Measurements from ENCODE around the gene FAM20A.

The FAM20A gene

DNA sequence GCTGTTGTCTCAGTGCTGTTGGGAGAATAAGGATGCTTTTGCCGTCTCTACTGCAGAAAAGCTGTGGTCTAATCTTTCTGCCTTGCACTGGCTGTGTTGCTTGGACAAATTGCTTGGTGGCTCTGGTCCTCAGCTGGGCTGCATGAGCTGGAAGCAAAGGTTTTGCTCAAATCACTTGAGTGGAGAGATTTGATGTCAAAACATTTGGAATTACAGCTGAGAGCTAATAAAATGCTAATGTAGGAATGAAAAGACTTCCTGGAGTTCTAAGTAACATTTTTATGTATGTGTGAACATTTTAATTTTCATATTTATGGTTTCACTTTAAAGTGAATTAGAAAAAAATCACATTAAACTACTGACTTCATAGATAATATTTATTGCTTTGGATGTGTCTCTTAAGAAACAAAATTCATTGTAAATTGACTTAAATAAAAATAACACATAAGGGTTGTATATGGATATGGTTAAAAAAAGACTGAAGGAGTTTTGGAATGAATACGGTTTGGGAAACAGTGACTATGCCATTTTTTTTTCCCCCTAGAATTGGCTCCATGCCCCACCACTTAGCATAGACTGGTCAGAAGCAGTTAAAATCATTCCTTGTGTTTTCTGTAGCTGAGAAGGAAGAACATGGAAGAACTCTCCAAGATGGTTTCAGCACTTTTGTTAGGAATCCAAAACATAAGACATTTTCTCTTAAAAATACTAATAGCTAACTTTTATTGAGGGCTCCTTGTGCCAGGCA is 39.2 kb upstream of the FAM20A start:
- Histone ChIP-seq H3K27me3 (ENCODE audit: insufficient read depth, low read depth, severe bottlenecking) (no peaks in the 10 kb centered on the region), H3K27ac (no peak overlapping the region), H3K36me3 (no peaks in the 10 kb centered on the region), H3K9me3 (ENCODE audit: severe bottlenecking) (peaks cover 3% of the 10 kb centered on the region), H3K4me3 (ENCODE audit: low read depth, low read length) (no peak overlapping the region)
- no peak for DNase-seq
- TF ChIP-seq, protein P1, sequence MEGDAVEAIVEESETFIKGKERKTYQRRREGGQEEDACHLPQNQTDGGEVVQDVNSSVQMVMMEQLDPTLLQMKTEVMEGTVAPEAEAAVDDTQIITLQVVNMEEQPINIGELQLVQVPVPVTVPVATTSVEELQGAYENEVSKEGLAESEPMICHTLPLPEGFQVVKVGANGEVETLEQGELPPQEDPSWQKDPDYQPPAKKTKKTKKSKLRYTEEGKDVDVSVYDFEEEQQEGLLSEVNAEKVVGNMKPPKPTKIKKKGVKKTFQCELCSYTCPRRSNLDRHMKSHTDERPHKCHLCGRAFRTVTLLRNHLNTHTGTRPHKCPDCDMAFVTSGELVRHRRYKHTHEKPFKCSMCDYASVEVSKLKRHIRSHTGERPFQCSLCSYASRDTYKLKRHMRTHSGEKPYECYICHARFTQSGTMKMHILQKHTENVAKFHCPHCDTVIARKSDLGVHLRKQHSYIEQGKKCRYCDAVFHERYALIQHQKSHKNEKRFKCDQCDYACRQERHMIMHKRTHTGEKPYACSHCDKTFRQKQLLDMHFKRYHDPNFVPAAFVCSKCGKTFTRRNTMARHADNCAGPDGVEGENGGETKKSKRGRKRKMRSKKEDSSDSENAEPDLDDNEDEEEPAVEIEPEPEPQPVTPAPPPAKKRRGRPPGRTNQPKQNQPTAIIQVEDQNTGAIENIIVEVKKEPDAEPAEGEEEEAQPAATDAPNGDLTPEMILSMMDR (IDR thresholded peaks at IDR 0.05; ENCODE audit: low read depth, low read length), result no peak

DNA sequence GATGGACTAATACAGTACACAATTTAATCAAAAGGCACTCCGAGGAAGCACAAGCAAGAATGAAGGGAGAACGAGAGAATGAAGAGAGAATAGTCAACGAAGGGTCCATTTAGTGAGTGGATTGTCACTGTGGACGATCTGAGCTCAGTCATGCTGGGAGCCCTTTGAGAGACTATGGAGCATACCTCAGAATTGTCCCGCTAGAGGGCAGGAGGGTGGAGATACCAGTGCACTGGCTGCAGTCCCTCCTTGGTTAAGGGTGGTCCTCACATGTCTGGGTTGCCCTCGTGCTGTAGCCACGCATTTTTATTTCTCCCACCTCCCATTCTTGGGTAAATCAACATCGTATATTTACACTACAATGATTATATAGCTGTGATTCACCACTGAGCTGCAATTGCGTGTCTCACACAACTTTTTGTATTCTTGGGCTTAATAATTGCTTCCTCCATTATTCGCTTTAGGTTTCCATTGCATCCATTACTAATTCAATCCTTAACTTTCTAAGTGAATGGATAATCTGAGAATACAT is 33.2 kb upstream of the FAM20A start:
- TF ChIP-seq, protein P1 (IDR thresholded peaks at IDR 0.05; ENCODE audit: low read depth, low read length), result no peak
- H3K27ac ChIP-seq, result no peak overlapping the region
- H3K9me3 ChIP-seq (ENCODE audit: severe bottlenecking), result peaks cover 3% of the 10 kb centered on the region
- no peaks in the 10 kb centered on the region for H3K36me3 ChIP-seq
- no peak overlapping the region for H3K4me3 ChIP-seq (ENCODE audit: low read depth, low read length)
- H3K27me3 ChIP-seq (ENCODE audit: insufficient read depth, low read depth, severe bottlenecking), result no peaks in the 10 kb centered on the region
- no peak for DNase-seq

DNA sequence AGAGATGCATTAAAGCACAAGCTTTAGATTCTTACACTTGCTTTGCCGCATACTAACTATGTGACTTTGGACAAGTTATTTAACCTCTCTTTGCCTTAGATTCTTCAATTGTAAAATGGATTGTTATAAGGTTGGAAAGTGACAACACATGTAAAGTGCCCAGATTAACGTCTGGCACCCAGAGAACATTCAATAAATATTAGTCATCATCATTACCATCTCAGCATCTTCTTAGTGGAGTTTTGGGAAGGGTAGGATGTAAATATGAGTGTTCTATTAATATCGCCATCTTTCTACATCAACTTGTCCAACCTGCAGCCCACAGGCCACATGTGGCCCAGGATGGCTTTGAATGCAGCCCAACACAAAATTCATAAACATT is 27.4 kb upstream of the FAM20A start:
- DNase-seq, result no peak
- no peak overlapping the region for H3K27ac ChIP-seq
- TF ChIP-seq, protein P1 (IDR thresholded peaks at IDR 0.05; ENCODE audit: low read depth, low read length), result no peak
- no peaks in the 10 kb centered on the region for H3K36me3 ChIP-seq
- no peaks in the 10 kb centered on the region for H3K27me3 ChIP-seq (ENCODE audit: insufficient read depth, low read depth, severe bottlenecking)
- H3K9me3 ChIP-seq (ENCODE audit: severe bottlenecking), result no peaks in the 10 kb centered on the region
- no peak overlapping the region for H3K4me3 ChIP-seq (ENCODE audit: low read depth, low read length)

DNA sequence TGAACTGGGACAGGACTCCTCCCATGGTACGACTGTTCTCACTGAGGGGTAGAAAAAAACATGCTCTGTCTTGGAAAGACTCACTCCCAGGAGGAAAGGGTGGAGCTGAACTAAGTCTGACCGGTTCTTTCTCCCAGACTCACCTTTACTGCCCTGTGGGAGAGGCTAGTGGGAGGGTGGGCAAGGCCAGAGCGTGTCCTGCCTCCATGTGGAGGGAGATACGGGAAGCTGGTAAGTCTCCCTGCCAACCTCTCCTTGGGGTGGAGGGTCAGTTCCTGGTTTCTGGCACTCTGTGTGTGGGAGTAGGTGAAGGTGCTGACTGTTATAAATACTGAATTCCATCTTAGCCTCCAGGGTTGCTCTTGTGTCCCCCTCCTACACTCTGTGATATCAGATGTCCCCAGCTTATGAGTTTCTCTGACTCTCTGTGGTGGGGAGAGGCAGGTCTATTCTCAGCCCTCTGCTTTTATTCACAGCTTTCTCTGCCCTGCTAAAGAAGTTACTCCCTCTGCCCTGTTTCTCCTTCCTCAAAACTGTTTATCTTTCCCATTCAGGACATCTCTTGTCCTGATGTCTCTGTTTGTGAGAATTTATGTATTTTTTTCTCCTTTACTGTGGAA is 26.9 kb upstream of the FAM20A start:
- Histone ChIP-seq H3K27me3 (ENCODE audit: insufficient read depth, low read depth, severe bottlenecking) (no peaks in the 10 kb centered on the region), H3K4me3 (ENCODE audit: low read depth, low read length) (no peak overlapping the region), H3K36me3 (no peaks in the 10 kb centered on the region), H3K9me3 (ENCODE audit: severe bottlenecking) (no peaks in the 10 kb centered on the region), H3K27ac (no peak overlapping the region)
- no peak for DNase-seq
- TF ChIP-seq, protein P1 (IDR thresholded peaks at IDR 0.05; ENCODE audit: low read depth, low read length), result no peak

DNA sequence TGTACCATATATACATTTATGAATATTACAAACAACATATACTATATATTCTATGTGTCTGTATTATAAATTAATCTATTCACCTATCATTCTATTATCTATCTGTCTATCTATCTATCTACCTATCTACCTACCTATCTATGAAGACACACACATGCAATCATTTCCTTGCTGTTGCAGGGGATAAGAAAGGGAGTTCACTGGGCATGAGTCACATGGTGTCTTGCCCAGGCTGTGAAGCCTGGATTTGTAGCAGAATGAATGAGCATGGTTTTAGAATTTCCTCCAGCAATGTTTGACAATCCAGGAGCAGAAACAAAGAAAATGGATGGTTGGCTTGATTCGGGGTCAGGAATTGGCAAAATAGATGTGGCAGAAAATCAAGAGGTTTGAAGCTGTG is 23.2 kb upstream of the FAM20A start:
- H3K36me3 ChIP-seq, result no peaks in the 10 kb centered on the region
- H3K27me3 ChIP-seq (ENCODE audit: insufficient read depth, low read depth, severe bottlenecking), result no peaks in the 10 kb centered on the region
- no peak overlapping the region for H3K4me3 ChIP-seq (ENCODE audit: low read depth, low read length)
- H3K27ac ChIP-seq, result no peak overlapping the region
- TF ChIP-seq, protein P1 (IDR thresholded peaks at IDR 0.05; ENCODE audit: low read depth, low read length), result no peak
- no peak for DNase-seq
- no peaks in the 10 kb centered on the region for H3K9me3 ChIP-seq (ENCODE audit: severe bottlenecking)

All from WERI-Rb-1 (cell line).